DMS79 (cell line): ENCODE data around the gene NFATC3.

ENCODE experiments used
- DNase-seq: peaks from one replicate; lab custom pipeline; 2025; lab: John Stamatoyannopoulos, UW

The NFATC3 gene

DNA sequence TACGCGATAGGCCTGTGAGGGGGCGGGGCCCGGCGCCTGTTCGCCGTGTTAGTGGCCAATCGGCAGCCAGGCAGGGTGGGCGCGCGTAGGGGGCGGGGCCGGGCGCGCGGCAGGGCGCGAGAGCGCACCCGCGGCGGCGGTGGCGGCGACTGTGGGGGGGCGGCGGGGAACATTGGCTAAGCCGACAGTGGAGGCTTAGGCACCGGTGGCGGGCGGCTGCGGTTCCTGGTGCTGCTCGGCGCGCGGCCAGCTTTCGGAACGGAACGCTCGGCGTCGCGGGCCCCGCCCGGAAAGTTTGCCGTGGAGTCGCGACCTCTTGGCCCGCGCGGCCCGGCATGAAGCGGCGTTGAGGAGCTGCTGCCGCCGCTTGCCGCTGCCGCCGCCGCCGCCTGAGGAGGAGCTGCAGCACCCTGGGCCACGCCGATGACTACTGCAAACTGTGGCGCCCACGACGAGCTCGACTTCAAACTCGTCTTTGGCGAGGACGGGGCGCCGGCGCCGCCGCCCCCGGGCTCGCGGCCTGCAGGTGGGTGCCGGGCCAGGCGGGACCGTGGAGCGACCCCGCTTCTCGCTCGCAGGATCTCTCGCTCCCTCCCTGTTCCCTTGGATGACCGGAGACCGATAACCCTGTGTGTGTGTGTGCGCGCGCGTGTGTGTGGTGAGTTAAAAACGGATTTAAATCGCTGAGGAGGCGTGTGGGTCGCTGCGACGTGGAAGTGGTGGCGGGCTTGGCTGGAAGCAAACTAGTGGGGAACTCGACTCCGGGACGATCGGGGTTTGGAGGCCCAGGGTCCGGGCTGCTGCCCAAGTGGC is at the start of gene NFATC3:
NFATC3 (plus strand) TSS at position 112 of the 813 bp plus-strand sequence; CDS start at position 424, 312 bp downstream.
- peak; percentile 53 for DNase-seq

DNA sequence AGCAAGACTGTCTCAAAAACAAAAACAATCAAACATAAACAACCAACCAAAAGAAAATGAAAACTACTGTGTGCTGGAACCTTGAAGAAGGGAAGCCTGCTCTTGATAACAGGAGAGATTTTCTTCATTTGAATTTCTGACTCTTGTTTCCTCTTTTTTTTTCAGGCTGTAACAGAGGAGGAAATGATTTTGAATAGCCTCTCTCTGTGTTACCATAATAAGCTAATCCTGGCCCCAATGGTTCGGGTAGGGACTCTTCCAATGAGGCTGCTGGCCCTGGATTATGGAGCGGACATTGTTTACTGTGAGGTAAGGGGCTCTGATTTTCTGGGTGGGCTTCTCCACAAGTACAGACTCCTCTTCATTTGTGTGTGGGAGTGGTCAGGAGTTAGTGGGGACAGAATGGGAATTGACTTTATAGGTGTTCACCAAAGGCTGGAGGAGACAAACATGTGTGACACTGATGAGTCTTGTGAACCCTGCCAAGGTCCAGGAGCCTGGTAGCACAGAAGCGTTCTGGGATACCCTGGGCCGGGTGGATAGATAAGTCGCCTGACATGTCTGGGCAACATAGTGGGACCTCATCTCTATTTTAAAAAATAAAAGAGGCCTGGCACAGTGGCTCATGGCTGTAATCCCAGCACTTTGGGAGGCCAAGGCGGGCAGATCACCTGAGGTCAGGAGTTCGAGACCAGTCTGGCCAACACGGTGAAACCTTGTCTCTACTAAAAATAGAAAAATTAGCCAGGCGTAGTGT is 47.2 kb upstream of the NFATC3 start:
- DNase-seq = no peak

DNA sequence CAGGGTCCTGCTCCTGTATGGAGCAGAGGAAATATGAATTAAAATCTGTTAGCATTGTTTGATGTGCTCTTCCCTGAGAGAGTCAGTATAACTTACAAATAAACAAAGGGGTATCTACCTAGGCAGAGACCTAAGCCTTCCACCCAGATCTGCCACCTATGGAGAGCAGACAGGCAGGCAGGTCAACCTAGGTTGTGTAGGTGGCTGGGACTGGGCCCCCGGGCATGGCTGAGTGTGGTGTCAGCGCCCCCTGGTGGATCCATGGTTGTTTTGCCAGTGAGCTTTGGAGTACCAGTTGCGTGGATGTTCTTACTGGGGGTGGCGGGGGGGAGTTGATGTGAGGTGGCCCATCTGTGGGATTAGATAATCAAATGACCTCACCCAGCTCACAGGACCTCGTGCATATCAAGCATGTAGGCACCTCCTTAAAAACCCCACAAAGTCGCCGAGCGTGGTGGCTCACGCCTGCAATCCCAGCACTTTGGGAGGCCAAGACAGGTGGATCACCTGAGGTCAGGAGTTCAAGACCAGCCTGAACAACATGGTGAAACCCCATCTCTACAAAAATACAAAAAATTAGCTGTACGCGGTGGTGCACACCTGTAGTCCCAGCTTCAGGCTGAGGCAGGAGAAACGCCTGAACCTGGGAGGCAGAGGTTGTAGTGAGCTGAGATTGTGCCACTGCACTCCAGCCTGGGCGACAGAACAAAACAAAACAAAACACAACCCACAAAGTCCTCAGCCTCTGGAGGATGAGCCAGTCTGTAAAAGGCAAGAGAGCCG is 44.5 kb upstream of the NFATC3 start:
- DNase-seq = peak; percentile 21

DNA sequence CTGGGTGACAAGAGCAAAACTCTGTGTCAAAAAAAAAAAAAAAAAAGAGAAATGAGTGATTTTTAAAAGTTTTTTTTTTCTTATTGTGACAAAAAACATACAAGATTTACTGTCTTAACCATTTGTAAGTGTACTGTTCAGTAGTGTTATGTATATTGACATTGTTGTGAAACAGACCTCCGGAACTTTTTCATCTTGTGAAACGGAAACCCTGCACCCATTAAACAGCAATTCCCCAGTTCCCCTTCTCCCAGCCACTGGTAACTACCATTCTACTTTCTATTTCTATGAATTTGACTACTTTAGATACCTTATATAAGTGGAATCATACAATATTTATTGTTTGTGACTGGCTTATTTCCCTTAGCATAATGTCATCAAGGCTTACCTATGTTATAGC is 43.4 kb upstream of the NFATC3 start:
- DNase-seq = no peak

DNA sequence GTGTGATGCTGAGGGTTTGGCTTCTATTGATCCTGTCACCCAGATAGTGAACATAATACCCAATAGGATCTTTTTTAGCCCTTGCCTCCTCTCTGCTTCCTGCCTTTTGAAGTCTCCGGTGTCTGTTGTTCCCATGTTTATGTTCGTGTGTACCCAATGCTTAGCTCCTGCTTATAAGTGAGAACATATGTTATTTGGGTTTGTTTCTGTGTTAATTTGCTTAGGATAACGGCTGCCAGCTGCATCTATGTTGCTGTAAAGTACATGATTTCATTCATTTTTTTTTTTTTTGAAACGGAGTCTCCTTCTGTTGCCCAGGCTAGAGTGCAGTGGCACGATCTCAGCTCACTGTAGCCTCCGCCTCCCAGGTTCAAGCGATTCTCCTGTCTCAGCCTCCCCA is 39.1 kb upstream of the NFATC3 start:
- no peak for DNase-seq

DNA sequence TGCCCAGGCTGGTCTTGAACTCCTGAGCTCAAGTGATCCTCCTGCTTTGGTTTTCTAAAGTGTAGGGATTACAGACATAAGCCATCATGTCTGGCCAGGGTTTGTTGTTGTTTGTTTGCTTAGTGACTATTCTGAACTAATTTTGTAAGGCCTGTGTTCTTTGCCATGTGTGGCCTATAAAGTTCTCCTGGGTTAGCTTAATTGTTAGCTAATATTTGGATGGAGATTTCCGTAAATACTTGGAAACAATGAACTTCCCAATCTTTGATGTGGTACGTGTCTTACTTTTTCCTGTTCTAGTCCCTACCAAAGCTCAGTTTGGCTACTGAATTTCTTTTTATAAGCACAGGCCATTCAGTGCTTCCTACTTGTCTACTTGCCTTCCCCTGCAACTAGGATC is 37.2 kb upstream of the NFATC3 start:
- no peak for DNase-seq

DNA sequence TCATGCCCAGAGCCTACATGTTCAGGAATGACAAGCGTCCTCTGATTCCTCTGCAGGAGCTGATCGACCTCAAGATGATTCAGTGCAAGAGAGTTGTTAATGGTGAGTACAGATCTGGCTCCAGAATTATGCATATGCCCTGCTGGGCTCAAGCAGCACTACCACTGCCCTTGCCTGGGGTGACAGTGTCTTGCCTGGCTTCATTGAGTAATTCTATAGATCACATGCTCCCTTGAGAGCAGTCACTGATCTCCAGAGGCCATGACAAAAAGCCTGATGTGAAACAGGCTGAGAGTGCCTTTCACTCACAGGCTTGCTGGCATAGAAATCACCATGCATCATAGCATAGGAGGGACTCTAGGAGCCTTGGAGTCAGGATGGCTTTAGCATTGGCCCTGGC is 35.7 kb upstream of the NFATC3 start:
- DNase-seq = no peak

DNA sequence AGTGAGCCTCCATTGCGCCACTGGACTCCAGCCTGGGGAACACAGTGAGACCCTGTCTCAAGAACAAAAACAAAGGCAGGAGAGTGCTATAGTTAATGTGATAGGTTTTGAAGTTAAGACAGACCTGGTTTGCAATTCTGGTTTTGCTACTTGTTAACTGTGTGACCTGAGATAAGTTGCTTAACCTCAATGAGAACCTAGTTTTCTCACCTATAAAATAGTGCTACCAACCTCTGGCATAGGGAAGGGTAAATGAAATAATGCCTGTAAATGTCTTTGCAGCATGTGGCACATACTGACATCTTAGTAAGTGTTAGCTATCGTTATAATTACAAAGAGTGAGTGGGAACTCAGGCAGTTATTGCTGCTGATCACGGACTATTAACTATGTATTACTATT is 29.8 kb upstream of the NFATC3 start:
- no peak for DNase-seq

DNA sequence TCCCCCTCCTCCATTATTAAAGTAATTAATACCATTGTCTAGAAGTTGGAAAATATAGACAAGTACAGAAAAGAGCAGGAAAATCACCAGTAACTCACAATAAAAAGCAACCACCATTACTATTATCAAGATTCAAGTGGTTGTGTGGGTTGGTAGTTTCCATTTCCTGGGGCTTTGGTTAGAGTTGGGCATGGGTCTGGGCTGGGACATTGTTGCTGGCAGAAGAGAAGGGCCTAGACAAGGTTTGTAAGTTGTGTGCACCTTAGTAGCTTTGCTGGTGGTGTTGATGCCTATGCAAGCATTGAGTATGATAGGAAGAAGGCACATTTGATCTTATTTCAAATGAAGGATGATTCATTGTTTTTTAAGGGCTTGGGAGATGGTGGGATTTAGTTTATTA is 25.4 kb upstream of the NFATC3 start:
- DNase-seq = no peak

DNA sequence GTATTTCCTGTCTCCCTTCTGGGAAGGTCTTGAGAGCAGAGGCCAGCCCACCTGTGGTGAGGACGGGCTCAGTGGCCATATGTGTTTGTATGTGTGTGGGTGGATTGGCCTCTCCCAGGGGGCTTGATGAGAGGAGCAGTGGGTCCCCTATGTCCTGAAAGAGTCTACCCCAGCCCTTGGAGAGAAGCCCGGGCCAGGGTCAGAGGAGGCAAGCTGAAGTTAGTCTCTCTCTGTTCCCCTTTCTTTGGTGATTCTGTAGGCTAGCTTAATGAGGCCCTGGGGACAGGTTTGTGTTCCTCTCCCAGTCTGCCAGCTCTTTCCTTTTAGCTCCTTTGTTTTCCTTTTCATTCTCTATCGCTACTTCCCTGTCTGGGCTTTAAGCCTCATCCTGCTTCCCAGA is 23.8 kb upstream of the NFATC3 start:
- no peak for DNase-seq

DNA sequence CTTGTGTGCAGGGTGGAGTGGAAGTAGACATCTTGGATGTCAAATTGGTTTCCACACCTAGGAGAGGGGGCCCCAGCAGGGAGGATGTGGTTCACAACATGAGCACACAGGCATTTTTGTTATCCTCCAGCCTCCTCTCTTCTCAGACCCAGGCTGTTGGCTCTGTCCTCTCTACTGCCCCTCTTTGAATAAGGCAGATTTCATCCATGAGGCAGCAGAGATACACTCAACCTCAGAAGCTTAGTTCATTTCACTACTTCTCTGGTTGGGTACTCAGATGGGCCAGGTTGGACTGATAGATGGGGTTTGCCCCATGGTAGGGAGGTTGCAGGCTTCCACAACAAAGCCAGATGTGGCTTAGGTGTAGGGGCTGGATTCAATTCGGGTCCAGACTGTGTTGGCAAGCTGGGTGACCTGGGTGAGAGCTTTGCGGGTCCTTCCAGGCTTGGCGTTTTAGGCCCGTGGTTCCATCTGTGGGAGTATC is 22.2 kb upstream of the NFATC3 start:
- DNase-seq = no peak

DNA sequence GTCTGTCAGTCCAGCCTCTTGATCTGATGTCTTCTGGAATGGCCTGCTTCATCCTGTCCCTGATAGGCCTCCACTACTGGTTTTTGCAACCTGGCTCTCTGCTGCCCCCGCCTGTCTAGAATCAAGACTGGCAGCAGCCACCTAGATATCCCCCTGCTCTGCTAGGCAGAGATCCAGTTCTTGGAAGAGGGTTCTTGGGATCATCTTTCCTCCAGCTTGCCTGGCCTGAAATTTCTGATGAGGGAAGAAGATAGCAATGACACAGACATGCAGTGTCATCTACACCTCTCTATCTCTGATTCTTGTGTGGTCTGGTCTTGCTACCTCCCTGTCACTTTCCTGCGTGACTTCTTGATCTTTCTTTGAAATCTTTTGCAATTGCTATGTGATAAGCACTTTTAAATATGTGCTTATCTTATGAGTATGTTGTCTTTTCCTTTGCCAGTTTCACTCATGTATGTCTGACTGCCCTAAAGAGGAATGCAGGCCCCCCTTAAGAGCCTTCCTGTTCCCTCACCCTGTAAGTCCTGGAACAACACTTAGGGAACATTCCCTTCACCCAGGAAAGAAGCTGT is 20.3 kb upstream of the NFATC3 start:
- DNase-seq = peak; percentile 10

DNA sequence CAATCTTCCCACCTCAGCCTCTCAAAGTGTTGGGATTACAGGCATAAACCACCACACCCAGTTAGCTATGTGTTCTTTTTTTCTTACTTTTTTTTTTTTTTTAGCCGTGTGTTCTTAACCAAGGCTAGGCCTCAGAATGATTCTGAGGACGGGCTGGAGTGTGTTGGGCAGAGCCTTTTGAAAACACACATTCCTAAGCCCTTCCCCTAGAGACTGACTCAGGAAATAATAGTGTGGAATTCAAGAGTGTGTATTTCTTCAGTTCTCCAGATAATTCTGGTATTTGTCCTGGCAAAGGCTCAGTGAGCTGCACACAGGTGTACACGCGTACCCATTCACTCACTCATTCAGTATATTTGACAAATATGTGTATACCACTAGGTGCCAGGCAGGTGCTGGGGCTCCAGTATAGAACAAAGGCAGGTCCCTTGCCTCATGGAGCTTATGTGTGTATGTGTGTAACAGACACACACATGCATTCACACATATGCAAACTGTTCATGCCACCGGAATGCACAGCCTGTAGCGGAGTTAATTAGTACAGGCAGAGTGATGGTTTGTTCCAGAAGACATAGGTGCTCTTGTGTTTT is 19.4 kb upstream of the NFATC3 start:
- DNase-seq = no peak

DNA sequence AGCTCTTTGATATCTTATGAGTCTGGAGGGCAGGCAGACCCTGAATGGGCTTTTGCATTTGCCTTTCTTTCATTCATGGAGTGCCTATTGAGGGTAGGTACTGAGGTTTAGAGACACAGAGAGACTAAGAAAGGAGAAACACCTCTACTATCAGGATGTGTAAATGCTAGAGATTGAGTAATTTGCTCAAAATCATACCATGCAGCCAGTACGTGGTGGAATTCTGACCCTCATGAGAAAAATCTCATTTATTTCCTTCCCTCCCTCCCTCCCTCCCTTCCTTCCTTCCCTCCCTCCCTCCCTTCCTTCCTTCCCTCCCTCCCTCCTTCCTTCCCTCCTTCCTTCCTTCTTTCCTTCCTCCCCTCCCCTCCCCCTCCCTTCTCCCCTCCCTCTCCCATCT is 18.4 kb upstream of the NFATC3 start:
- DNase-seq = no peak

DNA sequence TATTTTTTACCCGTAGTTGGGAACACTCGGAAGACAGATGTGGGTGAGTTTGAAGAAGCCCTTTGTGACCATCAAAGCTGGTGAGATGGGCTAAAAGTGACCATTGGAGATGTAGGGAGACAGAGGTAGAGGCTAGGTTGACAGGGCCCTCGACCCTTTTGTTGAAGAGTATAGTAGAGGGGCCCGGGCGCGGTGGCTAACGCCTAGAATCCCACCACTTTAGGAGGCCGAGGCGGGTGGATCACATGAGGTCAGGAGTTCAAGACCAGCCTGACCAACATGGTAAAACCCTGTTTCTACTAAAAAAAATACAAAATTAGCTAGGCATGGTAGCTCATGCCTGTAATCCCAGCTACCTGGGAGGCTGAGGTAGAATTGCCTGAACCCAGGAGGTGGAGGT is 16.2 kb upstream of the NFATC3 start:
- DNase-seq = no peak

DNA sequence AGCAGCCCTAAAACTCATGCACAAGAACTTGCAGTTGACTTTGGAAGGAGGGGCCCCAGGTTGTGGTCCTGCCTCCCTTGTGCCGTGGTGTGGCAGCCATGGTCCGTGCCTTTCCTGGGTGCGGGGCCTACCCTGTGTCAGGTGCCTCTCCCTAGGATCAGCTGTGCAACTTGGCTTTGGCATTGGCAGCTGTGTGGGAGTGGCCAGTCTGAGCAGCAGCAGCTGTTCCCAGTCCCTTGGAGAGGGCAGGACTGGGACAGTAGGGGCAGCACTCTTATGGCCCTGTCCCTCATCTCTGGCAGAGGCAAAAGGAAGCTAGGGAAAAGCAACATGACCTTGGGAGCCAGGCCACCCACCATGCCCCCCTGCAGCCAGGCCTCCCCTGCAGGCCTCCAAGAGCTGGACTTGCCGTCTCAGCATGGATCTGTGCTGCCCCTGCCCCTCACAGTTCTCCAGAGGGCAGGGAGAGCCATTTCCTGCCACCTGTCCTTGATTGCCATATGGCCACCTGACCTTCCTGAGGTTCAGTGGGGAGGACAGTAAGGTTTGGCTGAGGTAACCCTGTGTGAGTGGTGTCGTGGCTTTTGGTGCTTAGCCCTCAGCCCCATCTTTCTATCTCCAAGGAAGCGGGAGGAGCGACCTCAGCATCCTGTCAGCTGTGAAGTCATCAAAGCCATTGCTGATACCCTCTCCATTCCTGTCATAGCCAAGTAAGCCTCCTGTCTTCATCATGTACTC is 15.5 kb upstream of the NFATC3 start:
- no peak for DNase-seq

DNA sequence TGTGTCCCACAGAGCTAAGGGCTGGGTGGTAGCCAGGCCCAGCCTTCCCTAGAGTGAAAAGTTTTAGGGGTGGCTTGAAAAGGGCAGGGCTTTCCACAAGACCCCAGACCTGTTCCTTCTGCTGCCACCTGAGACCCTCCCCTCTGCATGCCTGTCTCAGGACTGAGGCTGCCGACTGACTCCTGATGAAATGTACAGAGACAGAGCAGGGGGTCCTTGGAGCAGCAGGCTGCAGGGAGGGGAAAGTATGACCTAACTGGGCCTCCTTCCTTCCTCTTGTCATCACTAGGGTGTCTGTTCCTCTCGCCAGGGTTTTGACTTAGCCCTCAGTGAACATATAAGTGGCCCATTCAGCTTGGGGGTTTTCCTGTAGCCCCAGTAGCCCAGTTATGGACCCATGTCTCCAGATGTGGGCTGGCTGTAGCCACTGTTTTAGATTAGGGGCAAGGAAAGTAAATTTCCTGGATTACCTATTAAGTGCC is 14.9 kb upstream of the NFATC3 start:
- no peak for DNase-seq

DNA sequence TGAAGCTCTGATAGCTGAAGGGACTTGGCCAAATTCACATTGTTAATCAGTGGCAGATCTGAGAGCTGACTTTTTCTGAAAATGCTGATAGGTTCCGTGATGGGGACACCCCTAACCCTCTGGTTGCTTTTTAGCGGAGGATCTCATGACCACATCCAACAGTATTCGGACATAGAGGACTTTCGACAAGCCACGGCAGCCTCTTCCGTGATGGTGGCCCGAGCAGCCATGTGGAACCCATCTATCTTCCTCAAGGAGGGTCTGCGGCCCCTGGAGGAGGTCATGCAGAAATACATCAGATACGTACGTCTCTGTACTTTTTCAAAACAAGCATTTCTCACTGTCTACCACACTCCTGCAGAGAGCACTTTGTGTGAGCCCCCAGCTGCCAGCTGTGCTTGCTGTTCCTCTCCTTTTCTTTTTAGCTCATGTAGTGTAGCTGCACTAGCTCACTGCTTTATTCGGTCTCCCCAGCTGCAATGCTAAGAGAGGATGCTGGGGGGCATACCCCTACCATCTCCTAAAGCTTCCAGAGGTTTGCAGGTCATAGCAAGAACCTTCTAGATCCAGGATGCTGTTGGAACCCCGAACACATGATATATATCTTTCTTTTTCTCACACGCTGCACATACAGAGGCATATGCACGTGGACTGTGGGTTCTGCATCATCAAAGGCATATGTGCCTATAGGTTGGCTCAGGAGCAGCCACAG is 14.2 kb upstream of the NFATC3 start:
- DNase-seq = no peak

DNA sequence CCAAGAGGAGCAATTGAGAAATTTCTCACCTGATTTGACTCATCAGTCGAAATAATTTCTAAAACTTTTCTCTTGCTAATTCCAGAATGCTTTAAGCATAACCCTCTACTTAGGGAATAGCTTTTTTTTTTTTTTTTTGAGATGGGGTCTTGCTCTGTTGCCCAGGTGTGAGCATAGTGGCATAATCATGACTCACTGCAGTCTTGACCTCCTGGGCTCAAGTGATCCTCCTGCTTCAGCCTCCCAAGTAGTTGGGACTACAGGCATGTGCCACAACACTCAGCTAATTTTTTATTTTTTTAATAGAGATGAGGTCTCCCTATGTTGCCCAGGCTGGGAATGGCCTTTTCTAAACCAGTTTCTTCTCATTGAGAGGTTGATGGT is 13.7 kb upstream of the NFATC3 start:
- no peak for DNase-seq

DNA sequence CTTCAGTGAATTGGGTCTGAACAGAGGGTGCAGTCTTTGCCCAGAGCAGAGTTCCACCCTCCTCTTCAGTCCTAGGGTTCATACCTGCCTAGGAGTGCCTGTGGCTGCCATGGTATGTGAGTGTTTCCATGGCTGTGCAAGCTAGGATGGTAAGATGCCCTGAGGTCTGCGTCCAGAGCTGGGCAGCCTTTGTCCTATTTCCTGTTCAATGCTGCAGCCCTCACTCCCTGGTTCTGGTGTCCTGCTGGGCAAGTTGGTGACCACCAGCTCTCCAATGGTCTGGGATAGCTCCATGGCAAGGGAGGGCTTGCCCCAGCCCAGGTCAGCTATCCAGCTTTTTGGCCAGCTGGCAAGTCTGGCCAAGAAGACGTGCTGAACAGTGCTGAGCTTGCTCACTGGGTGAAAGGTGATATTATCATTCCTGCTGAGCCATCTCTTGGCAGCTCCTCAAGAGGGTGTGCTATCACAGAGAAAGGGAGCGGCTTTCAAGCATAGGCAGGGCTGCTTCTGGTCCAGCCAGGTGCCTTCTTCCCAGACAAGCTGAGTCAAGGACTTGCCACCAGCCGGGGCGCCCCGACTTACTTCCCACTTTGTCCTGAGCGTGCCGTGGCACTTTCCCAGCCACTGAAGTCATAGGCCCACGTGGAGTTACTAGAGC is 13.0 kb upstream of the NFATC3 start:
- no peak for DNase-seq
